Keratinocyte (primary cell): ENCODE results near the gene ZNF81.

Experiments used
- CTCF ChIP-seq, 3 experiments: IDR thresholded peaks in 1 of 3; conservative IDR thresholded peaks in 1 of 3; optimal IDR thresholded peaks in 1 of 3; 2 replicates in 2 of 3; 3 replicates in 1 of 3; pipeline versions ENCODE3 to v1.5.1; 2011; ENCODE audit warnings: low read length in 3 of 3, mild to moderate bottlenecking in 3 of 3, moderate library complexity in 2 of 3, control low read depth in 1 of 3, inconsistent platforms in 1 of 3; ENCODE audit not compliant: insufficient read depth in 2 of 3; ENCODE audit errors: extremely low read depth in 1 of 3
- EZH2 ChIP-seq: IDR thresholded peaks from one replicate; pipeline ENCODE4 v1.6.1; 2012; ENCODE audit warnings: inconsistent platforms, mild to moderate bottlenecking, low read length, moderate library complexity

- TF ChIP-seq CTCF (optimal IDR thresholded peaks at IDR 0.05 in 1 of 3, IDR thresholded peaks at IDR 0.05 in 1 of 3, conservative IDR thresholded peaks at IDR 0.05 in 1 of 3; ENCODE audit: extremely low read depth in 1 of 3, insufficient read depth in 2 of 3, low read length in 3 of 3) (no peak), EZH2 (no peak)
Measured at GRCh38 chrX:47915886-47916493, 79.3 kb downstream of the ZNF81 start.
